Tibial nerve (tissue), 4 donors: Measurements from ENCODE around the gene ASXL1.

ENCODE experiments used
- EP300 ChIP-seq, 2 donors: sonication (generic); formaldehyde crosslinking; IDR thresholded peaks; one replicate each; pipeline ENCODE4 v1.6.1; 2017; ENCODE audit warnings: antibody characterized with exemption in 2 of 2, mild to moderate bottlenecking in 1 of 2
- POLR2A ChIP-seq, 2 donors: fragments of 450-650 bp; IDR thresholded peaks; one replicate each; pipeline ENCODE4 v1.6.1; 2017; ENCODE audit warnings: antibody characterized with exemption in 2 of 2, mild to moderate bottlenecking in 2 of 2, moderate library complexity in 2 of 2
- TF ChIP-seq, protein P1 (sequence below), 5 experiments: fragments of 200-600 bp in 3 of 5; fragments of 450-650 bp in 2 of 5; sonication (generic) in 3 of 5; IDR thresholded peaks; one replicate each; pipeline ENCODE4 v1.5.1; 2016 to 2019; ENCODE audit warnings: antibody characterized with exemption in 5 of 5, mild to moderate bottlenecking in 3 of 5, moderate library complexity in 2 of 5

DNA sequence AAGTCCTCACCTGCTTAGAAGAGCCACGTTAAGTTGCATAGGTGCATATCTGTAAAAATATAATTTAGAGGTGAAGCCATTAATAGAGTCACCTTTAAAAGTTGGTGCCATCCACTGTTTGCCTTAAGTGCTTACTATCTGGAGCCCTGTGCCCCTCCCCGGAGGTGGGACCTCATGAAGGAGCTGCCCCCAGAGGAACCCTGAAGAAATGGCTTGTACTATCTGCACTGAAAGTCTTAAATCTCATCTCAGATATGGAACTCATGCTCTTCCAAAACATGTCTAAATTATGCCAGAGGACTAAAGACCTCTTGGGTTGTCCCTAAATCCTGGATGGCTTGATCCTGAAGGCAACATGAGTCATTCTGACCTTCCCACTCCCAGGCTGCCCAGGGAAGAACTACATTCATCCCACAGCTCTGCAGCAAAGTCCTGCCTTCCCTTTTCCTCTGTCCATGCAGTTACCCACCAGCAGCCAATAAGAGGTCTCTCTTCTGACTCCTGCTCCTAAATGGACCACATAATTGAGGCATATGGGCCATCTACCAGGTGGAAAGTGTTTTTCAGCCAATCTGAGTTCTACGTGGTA, 85.3 kb downstream of the ASXL1 start:
- TF ChIP-seq POLR2A (IDR thresholded peaks at IDR 0.05) (no peak), EP300 (IDR thresholded peaks at IDR 0.05) (no peak)
- TF ChIP-seq, protein P1, sequence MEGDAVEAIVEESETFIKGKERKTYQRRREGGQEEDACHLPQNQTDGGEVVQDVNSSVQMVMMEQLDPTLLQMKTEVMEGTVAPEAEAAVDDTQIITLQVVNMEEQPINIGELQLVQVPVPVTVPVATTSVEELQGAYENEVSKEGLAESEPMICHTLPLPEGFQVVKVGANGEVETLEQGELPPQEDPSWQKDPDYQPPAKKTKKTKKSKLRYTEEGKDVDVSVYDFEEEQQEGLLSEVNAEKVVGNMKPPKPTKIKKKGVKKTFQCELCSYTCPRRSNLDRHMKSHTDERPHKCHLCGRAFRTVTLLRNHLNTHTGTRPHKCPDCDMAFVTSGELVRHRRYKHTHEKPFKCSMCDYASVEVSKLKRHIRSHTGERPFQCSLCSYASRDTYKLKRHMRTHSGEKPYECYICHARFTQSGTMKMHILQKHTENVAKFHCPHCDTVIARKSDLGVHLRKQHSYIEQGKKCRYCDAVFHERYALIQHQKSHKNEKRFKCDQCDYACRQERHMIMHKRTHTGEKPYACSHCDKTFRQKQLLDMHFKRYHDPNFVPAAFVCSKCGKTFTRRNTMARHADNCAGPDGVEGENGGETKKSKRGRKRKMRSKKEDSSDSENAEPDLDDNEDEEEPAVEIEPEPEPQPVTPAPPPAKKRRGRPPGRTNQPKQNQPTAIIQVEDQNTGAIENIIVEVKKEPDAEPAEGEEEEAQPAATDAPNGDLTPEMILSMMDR (IDR thresholded peaks at IDR 0.05) = no peak
